WI38 (cell line): ENCODE data around the gene TMCC2.

Experiments used
- H3K4me3 ChIP-seq: 2 replicates; pipeline ENCODE4 v1.5.1; 2011; ENCODE audit warnings: low read depth, mild to moderate bottlenecking, control low read depth, low read length
- TF ChIP-seq, protein P1 (sequence below): IDR thresholded peaks from 2 replicates; pipeline ENCODE4 v1.5.1; 2012; ENCODE audit warnings: low read depth, mild to moderate bottlenecking, control low read depth, low read length

TMCC2 gene

DNA sequence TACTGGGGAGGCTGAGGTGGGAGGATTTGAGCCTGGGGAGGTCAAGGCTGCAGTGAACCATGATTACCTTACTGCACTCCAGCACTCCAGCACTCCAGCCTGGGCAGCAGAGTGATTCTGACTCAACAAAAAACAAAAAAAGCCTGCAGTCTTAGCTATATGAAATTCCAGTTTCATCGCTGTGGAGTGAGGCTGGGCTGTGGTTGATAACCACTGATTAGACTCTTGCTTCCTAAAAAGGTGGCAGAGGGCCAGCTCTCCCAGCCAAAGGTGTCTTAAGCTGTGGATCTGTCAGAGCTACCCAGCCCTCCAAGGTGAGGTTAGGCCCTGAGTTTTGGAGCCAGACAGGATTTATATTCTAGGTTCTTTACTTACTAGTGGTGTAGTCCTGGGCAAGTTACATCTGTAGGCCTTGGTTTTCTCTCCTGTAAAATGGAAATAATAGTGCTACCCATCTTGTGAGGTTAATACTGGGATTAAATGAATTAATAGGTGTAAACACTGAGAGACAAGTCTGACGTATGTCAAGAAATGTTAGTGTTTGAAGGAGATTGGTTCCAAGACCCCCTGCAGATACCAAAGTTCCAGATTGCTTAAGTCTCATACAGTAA, 35.9 kb downstream of the TMCC2 start:
- TF ChIP-seq, protein P1, sequence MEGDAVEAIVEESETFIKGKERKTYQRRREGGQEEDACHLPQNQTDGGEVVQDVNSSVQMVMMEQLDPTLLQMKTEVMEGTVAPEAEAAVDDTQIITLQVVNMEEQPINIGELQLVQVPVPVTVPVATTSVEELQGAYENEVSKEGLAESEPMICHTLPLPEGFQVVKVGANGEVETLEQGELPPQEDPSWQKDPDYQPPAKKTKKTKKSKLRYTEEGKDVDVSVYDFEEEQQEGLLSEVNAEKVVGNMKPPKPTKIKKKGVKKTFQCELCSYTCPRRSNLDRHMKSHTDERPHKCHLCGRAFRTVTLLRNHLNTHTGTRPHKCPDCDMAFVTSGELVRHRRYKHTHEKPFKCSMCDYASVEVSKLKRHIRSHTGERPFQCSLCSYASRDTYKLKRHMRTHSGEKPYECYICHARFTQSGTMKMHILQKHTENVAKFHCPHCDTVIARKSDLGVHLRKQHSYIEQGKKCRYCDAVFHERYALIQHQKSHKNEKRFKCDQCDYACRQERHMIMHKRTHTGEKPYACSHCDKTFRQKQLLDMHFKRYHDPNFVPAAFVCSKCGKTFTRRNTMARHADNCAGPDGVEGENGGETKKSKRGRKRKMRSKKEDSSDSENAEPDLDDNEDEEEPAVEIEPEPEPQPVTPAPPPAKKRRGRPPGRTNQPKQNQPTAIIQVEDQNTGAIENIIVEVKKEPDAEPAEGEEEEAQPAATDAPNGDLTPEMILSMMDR = no peak
- no peak overlapping the region for H3K4me3 ChIP-seq

DNA sequence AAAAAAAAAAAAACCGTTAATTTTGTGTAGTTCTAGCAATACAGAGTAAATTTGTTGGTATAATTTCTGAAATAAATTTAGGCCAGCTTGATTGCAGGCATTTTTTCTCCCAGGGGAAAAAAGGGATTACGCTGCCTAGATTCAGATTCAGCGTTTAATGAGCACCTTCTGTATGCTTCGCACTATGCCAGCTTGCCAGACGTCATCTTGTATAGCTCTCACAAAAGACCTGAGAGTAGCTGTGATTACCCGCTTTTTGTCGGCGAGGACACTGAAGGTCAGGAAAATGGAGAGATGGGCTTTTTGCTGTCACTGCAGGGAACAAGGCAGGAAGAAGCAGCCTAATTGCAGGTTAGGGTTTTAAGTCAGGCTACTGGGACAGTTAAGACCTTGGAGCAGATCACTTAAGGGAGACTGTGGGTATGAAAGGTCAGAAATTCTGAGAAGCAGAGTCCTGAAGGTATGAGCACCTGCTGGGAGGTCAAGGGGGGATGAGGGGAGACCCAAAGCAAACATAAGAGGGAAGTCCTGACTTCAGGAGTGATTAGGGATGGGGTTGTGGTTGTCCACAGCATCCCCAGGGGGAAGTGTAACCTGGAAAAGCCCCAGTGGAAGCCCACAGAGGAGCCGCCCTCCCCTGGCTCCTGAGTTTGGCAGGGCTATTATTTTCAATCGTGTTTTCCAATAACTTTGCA, 39.0 kb downstream of the TMCC2 start:
- H3K4me3 ChIP-seq = no peak overlapping the region
- TF ChIP-seq, protein P1 = no peak

DNA sequence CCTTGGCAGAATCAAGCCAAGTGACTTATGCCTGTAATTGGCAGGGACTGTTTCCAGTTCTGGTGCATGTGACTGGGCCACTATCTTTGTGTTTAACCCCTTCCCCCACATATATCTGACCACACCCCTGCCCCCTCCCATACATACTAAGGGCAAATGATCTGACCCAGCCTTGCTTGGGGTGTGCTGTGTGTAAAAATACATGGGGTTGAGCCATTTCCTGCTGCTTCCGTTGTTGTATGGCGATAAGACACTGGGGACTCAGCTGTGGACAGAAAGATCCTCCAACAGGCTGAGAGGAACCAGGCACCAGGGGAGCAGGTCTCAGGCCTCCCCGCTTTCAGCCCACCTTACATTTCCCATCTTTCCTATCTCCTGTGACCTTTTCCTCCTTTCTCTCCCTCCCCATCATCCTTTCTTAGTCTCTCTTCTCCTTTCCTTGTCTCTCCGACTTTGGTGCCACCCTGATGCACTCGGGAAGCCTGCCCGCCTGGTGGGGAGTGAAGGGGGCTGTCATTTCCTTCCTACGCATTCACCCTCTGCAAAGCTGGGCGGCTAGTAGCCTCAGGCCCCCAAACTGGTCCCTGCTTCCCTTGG, 39.7 kb downstream of the TMCC2 start:
- H3K4me3 ChIP-seq = no peak overlapping the region

DNA sequence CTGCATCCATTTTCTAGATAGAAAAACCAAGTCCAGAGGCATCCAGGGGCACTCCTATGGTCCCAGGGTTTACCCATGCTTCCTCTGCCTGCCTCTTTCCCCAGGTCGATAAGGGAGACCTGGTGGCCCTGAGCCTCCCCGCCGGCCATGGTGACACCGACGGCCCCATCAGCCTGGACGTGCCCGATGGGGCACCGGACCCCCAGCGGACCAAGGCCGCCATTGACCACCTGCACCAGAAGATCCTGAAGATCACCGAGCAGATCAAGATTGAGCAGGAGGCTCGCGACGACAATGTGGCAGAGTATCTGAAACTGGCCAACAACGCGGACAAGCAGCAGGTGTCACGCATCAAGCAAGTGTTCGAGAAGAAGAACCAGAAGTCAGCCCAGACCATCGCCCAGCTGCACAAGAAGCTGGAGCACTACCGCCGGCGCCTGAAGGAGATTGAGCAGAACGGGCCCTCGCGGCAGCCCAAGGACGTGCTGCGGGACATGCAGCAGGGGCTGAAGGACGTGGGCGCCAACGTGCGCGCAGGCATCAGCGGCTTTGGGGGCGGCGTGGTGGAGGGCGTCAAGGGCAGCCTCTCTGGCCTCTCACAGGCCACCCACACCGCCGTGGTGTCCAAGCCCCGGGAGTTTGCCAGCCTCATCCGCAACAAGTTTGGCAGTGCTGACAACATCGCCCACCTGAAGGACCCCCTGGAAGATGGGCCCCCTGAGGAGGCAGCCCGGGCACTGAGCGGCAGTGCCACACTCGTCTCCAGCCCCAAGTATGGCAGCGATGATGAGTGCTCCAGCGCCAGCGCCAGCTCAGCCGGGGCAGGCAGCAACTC, 41.3 kb downstream of the TMCC2 start:
- no peak overlapping the region for H3K4me3 ChIP-seq
- TF ChIP-seq, protein P1 = no peak

More for the DNA sequence above, 39.7 kb downstream of the TMCC2 start:
- TF ChIP-seq, protein P1 = no peak

DNA sequence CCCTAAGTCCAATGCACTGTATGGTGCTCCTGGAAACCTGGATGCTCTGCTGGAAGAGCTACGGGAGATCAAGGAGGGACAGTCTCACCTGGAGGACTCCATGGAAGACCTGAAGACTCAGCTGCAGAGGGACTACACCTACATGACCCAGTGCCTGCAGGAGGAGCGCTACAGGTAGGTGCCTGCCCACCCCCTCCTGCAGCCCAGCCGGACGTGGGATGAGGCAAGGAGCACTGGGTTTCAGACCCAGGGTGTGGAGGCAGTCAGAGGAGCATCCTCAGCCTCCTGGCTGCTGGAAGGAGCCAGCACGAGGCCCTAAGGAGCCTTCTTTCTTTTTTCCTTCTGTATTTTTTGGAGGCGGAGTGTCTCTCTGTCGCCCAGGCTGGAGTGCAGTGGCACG, 42.0 kb downstream of the TMCC2 start:
- TF ChIP-seq, protein P1 = no peak
- no peak overlapping the region for H3K4me3 ChIP-seq

DNA sequence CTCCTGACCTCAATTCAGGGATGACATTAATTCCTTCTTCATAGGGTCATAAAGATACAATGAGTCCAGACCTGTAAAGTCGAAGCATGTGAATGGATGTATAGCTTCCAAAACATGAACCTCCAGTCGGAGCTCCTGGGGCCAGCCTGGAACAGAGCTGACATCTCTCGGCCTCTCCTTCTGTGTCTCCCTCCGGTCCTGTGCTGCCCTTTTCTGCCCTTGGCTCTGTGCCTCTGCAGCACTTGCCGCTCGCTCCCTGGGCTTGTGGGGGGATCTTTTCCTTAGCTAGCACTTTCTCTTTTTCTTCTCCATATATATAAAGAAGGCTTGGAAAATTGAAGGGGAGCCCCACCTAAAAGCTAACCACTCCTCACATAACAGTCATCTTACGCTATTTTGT, 42.5 kb downstream of the TMCC2 start:
- TF ChIP-seq, protein P1 = no peak
- H3K4me3 ChIP-seq = no peak overlapping the region
